ENCODE results near the gene TAPBPL. TPM values are rescaled to one million over a fixed set of nuclear protein-coding genes. Genes with fewer than 3 reads are reported as not detected.
"Not testable (repeated sequence)": the region's sequence is repeated elsewhere in the genome, so short reads cannot be mapped to it uniquely, and the experiment has no call there.

Gene TAPBPL
- total and polyA plus RNA-seq, 2 of the 4 experiments (the other 2 are of a cell fraction), result 3.4 to 12.1 TPM

DNA sequence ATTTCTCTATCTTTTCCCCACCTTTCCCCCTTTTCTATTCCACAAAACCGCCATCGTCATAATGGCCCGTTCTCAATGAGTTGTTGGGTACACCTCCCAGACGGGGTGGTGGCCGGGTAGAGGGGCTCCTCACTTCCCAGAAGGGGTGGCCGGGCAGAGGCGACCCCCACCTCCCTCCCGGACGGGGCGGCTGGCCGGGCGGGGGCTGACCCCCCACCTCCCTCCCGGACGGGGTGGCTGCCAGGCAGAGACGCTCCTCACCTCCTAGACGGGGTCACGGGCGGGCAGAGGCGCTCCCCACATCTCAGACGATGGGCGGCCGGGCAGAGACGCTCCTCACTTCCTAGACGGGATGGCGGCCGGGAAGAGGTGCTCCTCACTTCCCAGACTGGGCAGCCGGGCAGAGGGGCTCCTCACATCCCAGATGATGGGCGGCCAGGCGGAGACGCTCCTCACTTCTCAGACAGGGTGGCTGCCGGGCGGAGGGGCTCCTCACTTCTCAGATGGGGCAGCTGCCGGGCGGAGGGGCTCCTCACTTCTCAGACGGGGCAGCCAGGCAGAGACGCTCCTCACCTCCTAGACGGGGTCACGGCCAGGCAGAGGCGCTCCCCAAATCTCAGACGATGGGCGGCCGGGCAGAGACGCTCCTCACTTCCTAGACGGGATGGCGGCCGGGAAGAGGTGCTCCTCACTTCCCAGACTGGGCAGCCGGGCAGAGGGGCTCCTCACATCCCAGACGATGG, 23.6 kb downstream of the TAPBPL start:
- H2AK9ac ChIP-seq (replicated peaks; ENCODE audit: low read depth, low read length, poor library complexity); H2AFZ ChIP-seq (replicated peaks; ENCODE audit: low read length, poor library complexity); H3K36me3 ChIP-seq (ENCODE audit: control insufficient read depth, insufficient read depth, low read length); H3K9ac ChIP-seq (ENCODE audit: low read depth, low read length); H4K8ac ChIP-seq (ENCODE audit: low read depth in 2 of 2, low read length in 2 of 2); H4K5ac ChIP-seq (ENCODE audit: low read depth, low read length); H2BK15ac ChIP-seq (ENCODE audit: low read depth, low read length); H3K27me3 ChIP-seq (ENCODE audit: control insufficient read depth, insufficient read depth, low read length); H3K79me1 ChIP-seq (ENCODE audit: low read depth in 1 of 2, low read length in 2 of 2); ATAC-seq (ENCODE audit: low read depth); H3K18ac ChIP-seq (ENCODE audit: low read depth, low read length); H3K14ac ChIP-seq (replicated peaks; ENCODE audit: low read depth, low read length); H4K91ac ChIP-seq (ENCODE audit: insufficient read depth, low read depth, low read length); CTCF ChIA-PET; H3K4me3 ChIP-seq (ENCODE audit: insufficient read depth, low read depth, low read length); H3K27ac ChIP-seq (ENCODE audit: insufficient read depth, low read length); DNase-seq; H3K23ac ChIP-seq (ENCODE audit: low read depth, low read length); dilution Hi-C loops (cut with HindIII; ENCODE audit: low sequenced_read_pairs, unreplicated experiment); intact Hi-C loops (cut with micrococcal nuclease); H3K4me1 ChIP-seq (ENCODE audit: control insufficient read depth, insufficient read depth, low read length); H4K20me1 ChIP-seq (ENCODE audit: insufficient read depth, low read length); POLR2A ChIA-PET (ENCODE audit: unreplicated experiment); H3K56ac ChIP-seq (ENCODE audit: extremely low read depth, insufficient read depth, low read length); H2BK5ac ChIP-seq (ENCODE audit: low read depth, low read length, poor library complexity, severe bottlenecking); H2BK120ac ChIP-seq (ENCODE audit: low read depth, low read length); in situ Hi-C loops (cut with MboI; ENCODE audit: low sequenced_read_pairs); H3K9me3 ChIP-seq (ENCODE audit: control insufficient read depth, insufficient read depth, low read length); H2BK20ac ChIP-seq (ENCODE audit: low read depth, low read length); H3K9me1 ChIP-seq (ENCODE audit: insufficient read depth, low read length); BruUV-seq (replicated peaks); H3K4ac ChIP-seq (ENCODE audit: low read depth, low read length); H2AK5ac ChIP-seq (ENCODE audit: low read depth, low read length); H3K4me2 ChIP-seq (ENCODE audit: low read depth, low read length): not testable (repeated sequence)
- 92% methylated on average over 10 of the region's 48 CpGs; no CpG with 5 or more reads in 1 of the 2 experiments for WGBS, 2 experiments (ENCODE audit: extremely low coverage in 2 of 2, insufficient read length in 1 of 2)
